HL-60/S4 (cell line): ENCODE measurements around the gene C2CD5.

Experiments
- in situ Hi-C: fragments of 300-500 bp; cut with MboI; formaldehyde crosslinking; loops from 2 replicates; pipeline ENCODE4 v1.14.3; 2022; ENCODE audit warnings: low sequenced_read_pairs

C2CD5 gene

DNA sequence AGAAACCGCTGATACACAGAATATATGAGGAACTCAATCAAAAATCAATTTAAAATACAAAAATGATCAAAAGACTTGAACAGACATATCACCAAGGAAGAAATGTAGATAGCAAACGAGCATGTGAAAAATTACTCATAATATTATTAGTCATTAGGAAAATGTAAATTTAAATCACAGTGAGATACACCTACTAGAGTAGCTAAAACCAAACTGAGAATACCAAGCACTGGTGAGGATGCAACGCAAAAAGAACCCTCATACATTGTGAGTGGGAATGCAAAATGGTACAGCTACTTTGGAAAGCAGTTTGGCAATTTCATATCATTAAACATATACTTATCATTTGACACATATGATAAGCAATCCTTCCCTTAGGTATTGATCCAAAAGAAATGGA, 108.8 kb downstream of the C2CD5 start:
- in situ Hi-C loops: loop anchor here (25.0 kb wide), 1 partner anchor 323 kb away; no protein-coding TSS in a partner anchor

DNA sequence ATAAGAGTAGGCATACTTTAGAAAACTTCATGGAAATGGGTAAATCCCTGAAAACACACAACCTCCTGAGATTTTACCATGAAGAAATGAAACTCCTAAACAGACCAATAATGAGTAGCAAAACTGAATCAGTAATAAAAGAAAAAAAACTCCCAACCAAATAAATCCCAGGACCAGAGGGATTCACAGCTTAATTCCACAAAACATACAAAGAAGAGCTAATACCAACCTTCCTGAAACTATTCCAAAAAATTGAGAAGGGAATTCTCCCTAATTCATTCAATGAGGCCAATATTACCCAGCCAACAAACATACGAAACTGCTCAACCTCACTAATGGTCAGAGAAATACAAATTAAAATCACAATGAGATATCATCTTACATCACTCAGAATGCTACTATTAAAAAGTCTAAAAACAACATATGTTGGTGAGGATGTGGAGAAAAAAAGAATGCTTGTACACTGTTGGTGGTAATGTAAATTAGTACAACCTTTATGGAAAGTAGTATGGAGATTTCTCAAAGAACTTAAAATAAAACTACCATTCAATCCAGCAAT, 112.6 kb downstream of the C2CD5 start:
- in situ Hi-C loops: loop anchor here (25.0 kb wide), 1 partner anchor 319 kb away; no protein-coding TSS in a partner anchor

- in situ Hi-C loops: no loop called here
Measured at GRCh38 chr12:22416801-22417200, 127.5 kb downstream of the C2CD5 start.

DNA sequence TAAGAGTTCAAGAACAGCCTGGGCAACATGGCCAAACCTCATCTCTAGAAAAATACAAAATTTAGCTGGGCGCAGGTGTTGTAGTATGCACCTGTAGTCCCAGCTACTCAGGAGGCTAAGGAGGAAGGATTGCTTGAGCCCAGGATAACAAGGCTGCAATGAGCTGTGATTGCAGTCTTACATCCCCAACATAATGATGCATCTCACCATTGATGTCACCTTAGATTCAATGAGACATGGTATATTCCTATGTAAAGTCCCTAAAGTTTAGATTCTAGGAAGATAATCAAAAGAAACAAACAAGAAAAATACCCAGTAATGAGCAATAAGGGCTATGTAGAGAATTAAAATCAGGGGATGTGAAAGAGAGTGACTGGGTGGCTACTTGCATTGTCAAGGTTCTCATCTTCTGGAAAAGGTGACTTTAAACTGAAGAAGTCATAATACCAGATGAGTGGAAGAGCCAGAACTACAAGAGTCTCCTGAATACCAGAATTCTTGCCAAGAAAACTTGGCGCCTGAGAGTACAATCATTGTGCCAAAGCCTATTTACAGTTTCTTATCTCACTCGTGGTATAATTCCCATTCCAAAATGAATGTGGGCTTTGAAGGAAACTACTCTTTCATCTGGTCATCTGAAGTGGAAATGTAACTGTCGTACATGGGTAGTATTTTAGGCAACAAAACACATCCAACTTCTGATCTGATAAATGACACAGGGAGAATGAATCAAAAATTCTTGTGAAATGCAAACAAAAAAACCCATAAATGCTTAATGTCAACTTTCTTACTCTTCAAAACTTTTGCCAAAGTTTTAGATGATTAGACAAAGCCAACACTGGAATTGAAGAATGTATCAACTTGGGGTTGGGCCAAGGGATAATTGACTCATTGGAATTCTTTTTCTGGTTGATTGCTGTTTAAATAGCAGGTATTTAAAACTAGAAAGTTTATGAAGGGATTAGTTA, 128.7 kb downstream of the C2CD5 start:
- in situ Hi-C loops: no loop called here

DNA sequence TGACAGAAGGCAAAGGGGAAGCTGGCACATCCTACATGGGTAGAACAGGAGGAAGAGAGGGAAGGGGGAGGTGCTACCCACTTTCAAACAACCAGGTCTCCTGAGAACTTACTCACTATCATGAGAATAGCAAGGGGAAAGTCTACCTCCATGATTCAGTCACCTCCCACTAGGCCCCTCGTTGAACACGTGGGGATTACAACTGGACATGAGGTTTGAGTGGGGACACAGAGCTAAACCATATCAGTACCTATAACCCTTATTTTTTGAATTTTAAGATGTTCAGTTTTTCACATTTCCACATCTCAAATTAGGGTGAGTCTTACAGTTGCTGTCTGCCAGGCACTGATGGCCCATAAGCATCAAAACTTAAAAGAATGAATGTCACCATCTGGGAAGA, 129.6 kb downstream of the C2CD5 start:
- in situ Hi-C loops: no loop called here

- in situ Hi-C loops: no loop called here
Measured at GRCh38 chr12:22413592-22413991, 130.8 kb downstream of the C2CD5 start.

GRCh38 chr12:22412581-22412980, 131.8 kb downstream of the C2CD5 start:
- in situ Hi-C loops: no loop called here

DNA sequence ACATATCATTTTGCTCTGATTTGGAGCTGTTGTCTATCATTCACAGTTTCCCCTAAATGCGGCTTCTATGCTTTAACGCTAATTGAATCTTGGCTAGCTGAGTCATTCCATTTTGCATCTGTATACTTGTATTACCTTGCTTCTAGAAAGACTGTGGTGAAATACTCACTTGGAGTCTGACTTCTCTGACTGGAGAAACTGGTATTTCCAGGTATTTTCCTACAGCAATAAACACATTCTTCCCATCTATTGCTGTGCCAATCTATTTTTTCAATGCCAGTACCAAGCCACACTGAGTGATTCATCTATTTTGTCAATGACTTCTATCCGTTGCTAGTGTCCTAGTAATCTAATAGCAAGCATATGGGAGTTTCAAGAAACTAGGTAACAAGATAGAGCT, 133.9 kb downstream of the C2CD5 start:
- in situ Hi-C loops: no loop called here

DNA sequence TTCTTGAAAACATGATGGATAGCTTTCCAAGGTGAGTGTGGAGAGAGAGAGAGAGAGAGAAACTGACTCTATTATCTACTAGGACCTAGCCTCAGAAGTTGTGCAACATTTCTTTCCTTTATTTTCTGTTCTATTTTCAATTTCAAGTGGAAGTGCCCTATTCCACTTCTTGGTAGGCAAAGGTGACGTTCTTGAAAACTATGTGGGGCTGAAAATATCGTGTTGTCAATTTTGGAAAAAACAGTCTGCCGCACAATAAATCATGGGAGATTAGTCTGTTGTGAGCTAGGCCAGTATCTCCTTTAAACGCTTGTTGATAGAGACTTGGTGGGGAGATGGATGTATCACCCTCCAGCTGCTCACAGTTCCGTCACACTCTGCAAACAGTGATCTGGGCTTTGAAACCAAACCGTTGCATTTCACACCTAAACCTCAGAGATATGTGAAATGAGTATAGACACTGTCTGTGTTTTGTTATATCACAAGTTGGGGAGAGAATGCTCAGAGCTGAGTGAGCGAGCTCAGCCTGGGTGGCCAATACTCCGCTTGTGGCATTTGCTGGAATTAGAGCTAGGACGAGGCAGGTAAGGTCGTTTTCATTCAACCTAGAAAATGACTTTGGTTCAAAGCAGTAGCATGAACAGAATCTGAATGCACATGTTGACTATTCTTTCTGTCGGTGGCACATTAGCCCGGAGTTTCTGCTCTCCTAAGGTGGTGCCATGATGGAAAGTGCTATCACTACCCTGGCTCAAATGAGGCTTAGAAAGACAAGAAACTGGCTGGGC, 134.8 kb downstream of the C2CD5 start:
- in situ Hi-C loops: no loop called here

- in situ Hi-C loops: no loop called here
Measured at GRCh38 chr12:22408610-22409376, 135.5 kb downstream of the C2CD5 start.

DNA sequence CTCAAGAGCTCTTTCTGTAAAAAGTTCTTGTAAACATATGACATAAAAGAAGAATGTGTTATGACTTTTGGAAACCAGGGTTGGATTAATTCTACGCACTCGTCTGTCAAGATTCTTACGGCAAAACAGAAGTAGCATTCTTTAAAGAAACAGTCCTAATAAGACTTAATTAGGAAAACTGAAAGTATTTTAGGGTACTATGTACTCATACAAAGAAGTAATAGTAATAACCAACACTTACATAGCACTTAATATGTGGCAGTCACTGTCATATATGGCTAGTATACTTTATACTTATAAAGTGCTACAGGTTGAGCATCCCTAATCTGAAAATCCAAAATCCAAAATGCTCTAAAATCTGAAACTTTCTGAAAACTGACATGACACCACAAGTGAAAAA, 136.9 kb downstream of the C2CD5 start:
- in situ Hi-C loops: no loop called here

DNA sequence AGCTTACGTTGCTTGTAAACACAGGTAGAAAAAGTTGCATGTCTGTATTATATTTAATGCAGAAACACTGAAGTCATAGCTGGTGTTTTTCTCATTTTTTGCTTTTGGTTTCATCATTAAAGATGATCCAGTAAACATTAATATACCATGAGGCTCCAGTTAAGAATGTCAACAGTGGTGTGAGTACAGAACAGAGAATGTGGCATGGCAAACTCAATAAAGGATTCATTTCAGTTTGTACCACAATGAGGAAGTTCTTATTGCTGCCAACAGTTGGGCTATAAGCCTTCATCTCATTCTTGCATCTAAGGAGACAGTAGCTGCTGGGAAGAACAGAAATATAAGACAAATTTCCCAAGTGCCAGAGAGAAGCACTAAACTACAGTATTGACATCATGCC, 137.7 kb downstream of the C2CD5 start:
- in situ Hi-C loops: no loop called here

DNA sequence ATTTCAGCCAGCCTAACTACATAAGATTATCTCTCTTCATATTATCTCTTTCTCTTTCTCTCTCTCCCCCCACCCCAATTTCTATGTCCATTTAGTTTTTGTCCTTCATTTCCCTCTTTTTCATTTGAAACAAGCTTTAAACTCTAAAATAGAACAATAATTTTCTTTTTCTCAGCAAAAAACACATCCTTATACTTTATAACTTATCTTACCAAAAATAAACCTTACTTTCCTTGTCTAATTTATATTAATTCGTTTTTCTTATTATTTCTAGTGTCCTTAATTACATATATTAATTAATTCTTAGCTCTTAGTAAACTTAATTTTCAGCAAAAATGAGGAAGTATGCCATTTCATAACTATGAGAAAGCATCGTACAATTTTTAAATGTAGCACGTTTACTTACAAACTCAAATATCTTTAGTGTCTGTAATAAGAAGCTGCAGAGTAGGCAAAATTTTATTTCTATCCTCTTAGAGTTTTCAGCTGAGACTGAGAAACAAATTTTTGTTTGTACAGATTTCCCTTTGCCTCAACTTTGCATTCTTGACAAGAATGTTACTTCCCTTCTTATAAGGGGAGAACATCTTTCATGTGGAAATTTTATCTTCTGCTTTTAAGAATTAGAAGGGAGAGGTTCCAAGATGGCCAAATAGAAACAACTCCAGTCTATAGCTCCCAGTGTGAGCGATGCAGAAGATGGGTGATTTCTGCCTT, 144.7 kb downstream of the C2CD5 start:
- in situ Hi-C loops: no loop called here
